H1 (cell line): ENCODE data around the gene RNFT2. TPM values are rescaled to one million over a fixed set of nuclear protein-coding genes. Genes with fewer than 3 reads are reported as not detected.

Experiments
- CTCF ChIA-PET: fragments of 300-600 bp; sonication (Branson Sonifier 250); formaldehyde crosslinking; loops from one replicate; lab custom pipeline; 2021; ENCODE audit not compliant: partially characterized antibody; lab: Charles Lee
- POLR2A ChIA-PET: fragments of 300-600 bp; sonication (Branson Sonifier 250); formaldehyde crosslinking; loops from one replicate; lab custom pipeline; 2021; ENCODE audit warnings: inconsistent platforms; ENCODE audit not compliant: partially characterized antibody; lab: Charles Lee
- DNase-seq, 2 experiments: peaks; one replicate each; pipeline versions ENCODE4 v3.0.0 to v3.0.0-alpha.2; 2010 to 2022; ENCODE audit warnings: low spot score in 2 of 2, low read depth in 1 of 2, mixed read lengths in 1 of 2
- FAIRE-seq: peaks from 2 replicates; lab custom pipeline; 2011; peaks lifted over from hg19 to GRCh38; lab: Jason Lieb, UNC
- H2AFZ ChIP-seq: 2 replicates; pipeline ENCODE4 v1.8.1; 2012; ENCODE audit warnings: low read length, inconsistent platforms
- H2AK5ac ChIP-seq: 2 replicates; pipeline ENCODE4 v1.6.1; 2013; ENCODE audit warnings: low read depth, low read length
- H2BK120ac ChIP-seq: replicated peaks from 2 replicates; pipeline ENCODE3; 2013; ENCODE audit warnings: low read depth, low read length, inconsistent platforms
- H2BK12ac ChIP-seq: 2 replicates; pipeline ENCODE4 v1.6.1; 2013; ENCODE audit warnings: low read depth, low read length
- H2BK15ac ChIP-seq: 2 replicates; pipeline ENCODE4 v1.6.1; 2013; ENCODE audit warnings: low read length
- H2BK20ac ChIP-seq: 2 replicates; pipeline ENCODE4 v1.6.1; 2013; ENCODE audit warnings: low read length
- H2BK5ac ChIP-seq: 2 replicates; pipeline ENCODE4 v1.6.1; 2013; ENCODE audit warnings: low read depth, low read length
- H3K14ac ChIP-seq: 2 replicates; pipeline ENCODE4 v1.6.1; 2013; ENCODE audit warnings: inconsistent platforms; ENCODE audit not compliant: insufficient read length
- H3K18ac ChIP-seq: 2 replicates; pipeline ENCODE4 v1.6.1; 2013; ENCODE audit warnings: low read length; ENCODE audit errors: extremely low read depth
- H3K23ac ChIP-seq: 2 replicates; pipeline ENCODE4 v1.6.1; 2013; ENCODE audit warnings: inconsistent platforms; ENCODE audit not compliant: insufficient read length
- H3K23me2 ChIP-seq: 2 replicates; pipeline ENCODE4 v1.6.1; 2013; ENCODE audit warnings: low read depth, low read length
- H3K27ac ChIP-seq: 2 replicates; pipeline ENCODE4 v1.6.1; 2011; ENCODE audit warnings: low read depth, low read length, inconsistent platforms
- H3K27me3 ChIP-seq, 4 experiments: replicated peaks in 1 of 4; 1 replicate in 1 of 4; 2 replicates in 3 of 4; pipeline versions ENCODE4 v1.6.1 to v1.8.1; 2011 to 2013; ENCODE audit warnings: low read length in 3 of 4, mild to moderate bottlenecking in 3 of 4, inconsistent platforms in 2 of 4, mixed read lengths in 2 of 4, moderate library complexity in 1 of 4; ENCODE audit not compliant: control insufficient read depth in 3 of 4, insufficient read depth in 3 of 4; ENCODE audit errors: extremely low read depth in 1 of 4
- H3K36me3 ChIP-seq, 4 experiments: 2 replicates each; pipeline versions ENCODE4 v1.6.1 to v1.8.1; 2011 to 2013; ENCODE audit warnings: mild to moderate bottlenecking in 4 of 4, low read length in 3 of 4, moderate library complexity in 2 of 4, control low read depth in 1 of 4, inconsistent platforms in 1 of 4; ENCODE audit not compliant: insufficient read depth in 4 of 4, control insufficient read depth in 2 of 4
- H3K4ac ChIP-seq: replicated peaks from 2 replicates; pipeline ENCODE3; 2013; ENCODE audit warnings: low read length, low read depth, mixed read lengths, inconsistent platforms; ENCODE audit not compliant: insufficient read length
- H3K4me1 ChIP-seq, 4 experiments: replicated peaks in 1 of 4; 1 replicate in 1 of 4; 2 replicates in 3 of 4; pipeline versions ENCODE4 v1.6.1 to v1.8.1; 2011 to 2013; ENCODE audit warnings: low read length in 3 of 4, inconsistent platforms in 2 of 4, mixed read lengths in 1 of 4; ENCODE audit not compliant: insufficient read depth in 4 of 4, control insufficient read depth in 3 of 4
- H3K4me2 ChIP-seq, 2 experiments: 2 replicates each; pipeline versions ENCODE4 v1.6.1 to v1.8.1; 2011 to 2013; ENCODE audit warnings: low read depth in 2 of 2, low read length in 2 of 2, control low read depth in 1 of 2, inconsistent platforms in 1 of 2, mild to moderate bottlenecking in 1 of 2; ENCODE audit not compliant: insufficient read depth in 1 of 2
- H3K4me3 ChIP-seq, 4 experiments: fragments of 200-600, 300-600 bp in 1 of 4; sonication (generic), shearing (Covaris generic), sonication (Bioruptor Twin) in 1 of 4; 2 replicates each; pipeline versions ENCODE4 v1.5.1 to v1.8.1; 2011 to 2016; ENCODE audit warnings: low read length in 4 of 4, low read depth in 3 of 4, control low read depth in 2 of 4, inconsistent platforms in 2 of 4, mild to moderate bottlenecking in 2 of 4, mixed read lengths in 1 of 4, moderate library complexity in 1 of 4; ENCODE audit not compliant: insufficient read depth in 2 of 4; ENCODE audit errors: extremely low read depth in 1 of 4
- H3K56ac ChIP-seq: replicated peaks from 2 replicates; pipeline ENCODE3; 2013; ENCODE audit warnings: low read depth, mild to moderate bottlenecking, mixed read lengths, low read length, inconsistent platforms; ENCODE audit not compliant: insufficient read length
- H3K79me1 ChIP-seq: 2 replicates; pipeline ENCODE4 v1.6.1; 2013; ENCODE audit warnings: low read depth, low read length, control low read depth
- H3K79me2 ChIP-seq, 2 experiments: 2 replicates each; pipeline versions ENCODE4 v1.6.1 to v1.8.1; 2012 to 2013; ENCODE audit warnings: low read length in 2 of 2, mild to moderate bottlenecking in 2 of 2, inconsistent platforms in 1 of 2; ENCODE audit not compliant: insufficient read depth in 2 of 2, control insufficient read depth in 1 of 2
- H3K9ac ChIP-seq, 4 experiments: replicated peaks in 1 of 4; 1 replicate in 1 of 4; 2 replicates in 3 of 4; pipeline versions ENCODE4 v1.6.1 to v1.8.1; 2011 to 2013; ENCODE audit warnings: low read depth in 3 of 4, low read length in 3 of 4, control low read depth in 2 of 4, mild to moderate bottlenecking in 2 of 4, moderate library complexity in 2 of 4, inconsistent platforms in 1 of 4; ENCODE audit errors: extremely low read depth in 1 of 4
- H3K9me3 ChIP-seq, 2 experiments: 2 replicates each; pipeline versions ENCODE4 v1.6.1 to v1.8.1; 2012 to 2013; ENCODE audit warnings: mild to moderate bottlenecking in 2 of 2, moderate library complexity in 2 of 2, control low read depth in 1 of 2, inconsistent platforms in 1 of 2, low read depth in 1 of 2, low read length in 1 of 2, mixed read lengths in 1 of 2; ENCODE audit not compliant: insufficient read depth in 2 of 2
- H4K20me1 ChIP-seq, 2 experiments: replicated peaks in 1 of 2; 2 replicates each; pipeline versions ENCODE3 to v1.8.1; 2011 to 2013; ENCODE audit warnings: inconsistent platforms in 2 of 2, low read length in 2 of 2, mild to moderate bottlenecking in 1 of 2; ENCODE audit not compliant: insufficient read depth in 2 of 2, control insufficient read depth in 1 of 2
- H4K5ac ChIP-seq: 2 replicates; pipeline ENCODE4 v1.6.1; 2013; ENCODE audit warnings: low read length, low read depth, mixed read lengths, inconsistent platforms; ENCODE audit not compliant: insufficient read length
- H4K8ac ChIP-seq: 2 replicates; pipeline ENCODE4 v1.8.0; 2013; ENCODE audit warnings: mild to moderate bottlenecking, moderate library complexity, low read length, inconsistent platforms; ENCODE audit not compliant: insufficient read depth; ENCODE audit errors: extremely low read depth
- H4K91ac ChIP-seq: replicated peaks from 2 replicates; pipeline ENCODE3; 2013; ENCODE audit warnings: low read length, mixed read lengths, inconsistent platforms; ENCODE audit not compliant: insufficient read length
- CBX8 ChIP-seq: fragments of 300-800, 300-1000 bp; sonication (generic); IDR thresholded peaks from 2 replicates; pipeline ENCODE4 v1.7.1; 2016; ENCODE audit warnings: low read depth, low read length, borderline replicate concordance
- E2F6 ChIP-seq: IDR thresholded peaks from 2 replicates; pipeline ENCODE4 v1.6.1; 2012; ENCODE audit warnings: inconsistent platforms
- EGR1 ChIP-seq: IDR thresholded peaks from 2 replicates; pipeline ENCODE4 v1.6.1; 2011; ENCODE audit warnings: low read depth, low read length, borderline replicate concordance
- FOSL1 ChIP-seq: IDR thresholded peaks from 2 replicates; pipeline ENCODE4 v1.6.1; 2011; ENCODE audit warnings: mild to moderate bottlenecking, low read depth, low read length, moderate library complexity; ENCODE audit not compliant: insufficient read depth
- HDAC2 ChIP-seq, 2 experiments: fragments of 300-600 bp in 1 of 2; sonication (generic) in 1 of 2; IDR thresholded peaks; 2 replicates each; pipeline ENCODE4 v1.6.1; 2011 to 2012; ENCODE audit warnings: low read depth in 2 of 2, low read length in 2 of 2, mild to moderate bottlenecking in 2 of 2, moderate library complexity in 2 of 2, borderline replicate concordance in 1 of 2, inconsistent platforms in 1 of 2
- POLR2A ChIP-seq, 2 experiments: IDR thresholded peaks; 1 replicate in 1 of 2; 2 replicates in 1 of 2; pipeline ENCODE4 v1.6.1; 2011; ENCODE audit warnings: low read depth in 2 of 2, low read length in 2 of 2, mild to moderate bottlenecking in 2 of 2; ENCODE audit errors: control extremely low read depth in 1 of 2
- RXRA ChIP-seq: IDR thresholded peaks from 2 replicates; pipeline ENCODE4 v1.6.1; 2011; ENCODE audit warnings: low read depth, mild to moderate bottlenecking, low read length, moderate library complexity; ENCODE audit not compliant: insufficient read depth
- YY1 ChIP-seq: IDR thresholded peaks from 2 replicates; pipeline ENCODE4 v1.6.1; 2011; ENCODE audit warnings: low read depth, mild to moderate bottlenecking, low read length
- WGBS, 2 experiments: shearing (Covaris generic) in 1 of 2; methylation state at CpG; one replicate each; pipeline versions ENCODE4 v1.1.6 to v1.1.7; 2013 to 2015; ENCODE audit warnings: low lambda C conversion rate in 2 of 2, mixed read lengths in 2 of 2, inconsistent platforms in 1 of 2, low coverage in 1 of 2, missing lambda C conversion rate in 1 of 2; ENCODE audit not compliant: insufficient replicate concordance in 2 of 2, insufficient coverage in 1 of 2, insufficient read length in 1 of 2; ENCODE audit errors: extremely low coverage in 1 of 2, missing lambda C conversion rate in 1 of 2; 5-methylcytosine and 5-hydroxymethylcytosine counted together
- polyA plus RNA-seq, 7 experiments: library from polyadenylated mRNA; depleted of rRNA in 3 of 7; stranded (reverse) in 5 of 7; unstranded in 2 of 7; fragments of >200 nt in 5 of 7; fragments of 200-250 nt in 2 of 7; gene quantifications; 1 replicate in 5 of 7; 2 replicates in 1 of 7; 4 replicates in 1 of 7; pipeline versions ENCODE4 v1.2.1 to v1.2.3, GENCODE V29; 2011 to 2013; ENCODE audit warnings: missing spikeins in 2 of 7, mixed read lengths in 2 of 7
- total RNA-seq: library from RNA; stranded (reverse); fragmentation: NEBNext Ultra II Directional; extraction: Animal tissue kit (Norgen Biotek cat#: 25700); gene quantifications from 2 replicates; pipeline ENCODE4 v1.2.1, GENCODE V29; 2021

RNFT2 gene
- total and polyA plus RNA-seq, 2 of the 8 experiments (the other 6 are each of a cell fraction or from before 2014, with no cell fraction given), result 14.2 to 33.1 TPM

- Histone ChIP-seq H3K18ac (no peak overlapping the region), H2BK12ac (no peak overlapping the region), H3K27me3 (no peaks in the 10 kb centered on the region), H3K27ac (no peak overlapping the region), H3K4ac (no peak overlapping the region), H3K14ac (no peak overlapping the region), H3K4me1 (no peaks in the 10 kb centered on the region; a peak in 1 of 7 replicates), H3K23me2 (no peaks in the 10 kb centered on the region), H2BK20ac (no peak overlapping the region), H3K9ac (no peak overlapping the region), H2AK5ac (no peak overlapping the region), H2AFZ (no peak overlapping the region), H4K91ac (no peak overlapping the region), H3K36me3 (no peaks in the 10 kb centered on the region), H3K4me2 (no peak overlapping the region), H4K5ac (no peak overlapping the region), H2BK120ac (no peak overlapping the region), H3K56ac (no peak overlapping the region), H3K9me3 (no peaks in the 10 kb centered on the region), H3K79me2 (no peaks in the 10 kb centered on the region), H4K8ac (no peak overlapping the region), H3K4me3 (no peak overlapping the region), H2BK15ac (no peak overlapping the region), H3K23ac (no peak overlapping the region), H3K79me1 (no peaks in the 10 kb centered on the region), H2BK5ac (no peak overlapping the region), H4K20me1 (no peaks in the 10 kb centered on the region)
- ChIA-PET POLR2A (no interaction called here), CTCF (interaction anchor here (1.0 to 1.2 kb wide), 2 partner anchors 11 to 257 kb away, joined by 3 to 9 read pairs; no protein-coding TSS in a partner anchor)
- TF ChIP-seq RXRA (no peak), HDAC2 (IDR thresholded peaks at IDR 0.05; ENCODE audit: borderline replicate concordance in 1 of 2, low read depth in 2 of 2, low read length in 2 of 2) (no peak), YY1 (no peak), FOSL1 (no peak), E2F6 (no peak), POLR2A (IDR thresholded peaks at IDR 0.05; ENCODE audit: control extremely low read depth in 1 of 2, low read depth in 2 of 2, low read length in 2 of 2) (no peak), CBX8 (no peak), EGR1 (no peak)
- 79% methylated on average over 12 of the region's 12 CpGs; no CpG with 5 or more reads in 1 of the 2 experiments for WGBS, 2 experiments
- DNase-seq, result no peak
- FAIRE-seq, result no peak
These were observed 123.2 kb downstream of the RNFT2 start for GRCh38 chr12:116861320-116861719.
